ENCODE data around the gene UBE2O. TPM values are rescaled to one million over a fixed set of nuclear protein-coding genes. Genes with fewer than 3 reads are reported as not detected.

UBE2O gene
- total RNA-seq, 6 experiments from 2014 or later, result 24.3 to 26.0 (median 24.5) TPM

GRCh38 chr17:76402711-76403110, 50.2 kb downstream of the UBE2O start:
- no peak for TF ChIP-seq CTCF (IDR thresholded peaks at IDR 0.05)
- Mint-ChIP-seq H3K36me3 (ENCODE audit: low read depth) (peaks cover 33% of the 10 kb centered on the region), H3K27me3 (ENCODE audit: insufficient read depth) (no peaks in the 10 kb centered on the region; the same call in none of the 2 replicates), H3K27ac (no peak overlapping the region), H3K4me3 (no peak overlapping the region), H3K4me1 (ENCODE audit: low read depth) (no peaks in the 10 kb centered on the region), H3K9me3 (no peaks in the 10 kb centered on the region)
- no peak for DNase-seq

- Mint-ChIP-seq H3K4me3 (no peak overlapping the region), H3K27me3 (ENCODE audit: insufficient read depth) (no peaks in the 10 kb centered on the region; the same call in none of the 2 replicates), H3K9me3 (no peaks in the 10 kb centered on the region), H3K4me1 (ENCODE audit: low read depth) (no peaks in the 10 kb centered on the region), H3K27ac (no peak overlapping the region), H3K36me3 (ENCODE audit: low read depth) (peaks cover 32% of the 10 kb centered on the region)
- no peak for TF ChIP-seq CTCF (IDR thresholded peaks at IDR 0.05)
- DNase-seq, result no peak
These were observed 53.5 kb downstream of the UBE2O start for GRCh38 chr17:76399175-76400172.

GRCh38 chr17:76398523-76399174, 54.3 kb downstream of the UBE2O start:
- H3K4me1 Mint-ChIP-seq (ENCODE audit: low read depth), result no peaks in the 10 kb centered on the region
- H3K36me3 Mint-ChIP-seq (ENCODE audit: low read depth), result peaks cover 24% of the 10 kb centered on the region
- DNase-seq, result no peak
- no peak overlapping the region for H3K27ac Mint-ChIP-seq
- TF ChIP-seq CTCF (IDR thresholded peaks at IDR 0.05), result no peak
- no peak overlapping the region for H3K4me3 Mint-ChIP-seq
- no peaks in the 10 kb centered on the region for H3K9me3 Mint-ChIP-seq
- no peaks in the 10 kb centered on the region; the same call in none of the 2 replicates for H3K27me3 Mint-ChIP-seq (ENCODE audit: insufficient read depth)

- Mint-ChIP-seq H3K27ac (no peak overlapping the region; the same call in 1 of the 2 replicates), H3K27me3 (ENCODE audit: insufficient read depth) (no peaks in the 10 kb centered on the region; the same call in none of the 2 replicates), H3K9me3 (no peaks in the 10 kb centered on the region), H3K4me3 (no peak overlapping the region), H3K36me3 (ENCODE audit: low read depth) (peaks cover 21% of the 10 kb centered on the region), H3K4me1 (ENCODE audit: low read depth) (no peaks in the 10 kb centered on the region)
- DNase-seq, result peak; percentile 81
- TF ChIP-seq CTCF (IDR thresholded peaks at IDR 0.05), result peak; percentile 99
These were observed 55.0 kb downstream of the UBE2O start for GRCh38 chr17:76397687-76398522.

- H3K27ac Mint-ChIP-seq, result no peak overlapping the region
- no peaks in the 10 kb centered on the region for H3K4me1 Mint-ChIP-seq (ENCODE audit: low read depth)
- no peak overlapping the region for H3K4me3 Mint-ChIP-seq
- no peak for TF ChIP-seq CTCF (IDR thresholded peaks at IDR 0.05)
- no peak for DNase-seq
- H3K9me3 Mint-ChIP-seq, result no peaks in the 10 kb centered on the region
- H3K27me3 Mint-ChIP-seq (ENCODE audit: insufficient read depth), result no peaks in the 10 kb centered on the region; the same call in none of the 2 replicates
- peaks cover 17% of the 10 kb centered on the region for H3K36me3 Mint-ChIP-seq (ENCODE audit: low read depth)
These were observed 55.8 kb downstream of the UBE2O start for GRCh38 chr17:76397184-76397583.
